GM12878 (cell line): Measurements from ENCODE around the gene HDAC9. TPM values are rescaled to one million over a fixed set of nuclear protein-coding genes. Genes with fewer than 3 reads are reported as not detected.

ENCODE experiments used
- CEBPB ChIP-seq, 2 experiments: fragments of 150-350 bp in 1 of 2; IDR thresholded peaks; 2 replicates each; pipeline ENCODE4 v1.6.1; 2012 to 2014; ENCODE audit warnings: low read depth in 2 of 2, low read length in 2 of 2, borderline replicate concordance in 1 of 2, inconsistent platforms in 1 of 2
- CREM ChIP-seq: IDR thresholded peaks from 2 replicates; pipeline ENCODE4 v1.6.1; 2014; ENCODE audit warnings: antibody characterized with exemption, low read depth
- EZH2 ChIP-seq: IDR thresholded peaks from 2 replicates; pipeline ENCODE4 v1.6.1; 2012; ENCODE audit warnings: low read depth, mild to moderate bottlenecking, control low read depth, inconsistent platforms, low read length, borderline replicate concordance; ENCODE audit not compliant: control insufficient read depth
- IKZF2 ChIP-seq, 2 experiments: fragments of 450-650 bp; IDR thresholded peaks; 2 replicates each; pipeline ENCODE4 v1.6.1; 2017; ENCODE audit warnings: mild to moderate bottlenecking in 2 of 2, moderate library complexity in 2 of 2
- IRF4 ChIP-seq: IDR thresholded peaks from 2 replicates; pipeline ENCODE4 v1.6.1; 2011; ENCODE audit warnings: low read depth, low read length
- MTA2 ChIP-seq: fragments of 450-650 bp; IDR thresholded peaks from 2 replicates; pipeline ENCODE4 v1.6.1; 2016; ENCODE audit warnings: low read depth, mild to moderate bottlenecking, moderate library complexity
- NFIC ChIP-seq: IDR thresholded peaks from 2 replicates; pipeline ENCODE4 v1.6.1; 2012; ENCODE audit warnings: low read depth, mild to moderate bottlenecking, inconsistent platforms, low read length, moderate library complexity
- PAX5 ChIP-seq: IDR thresholded peaks from 2 replicates; pipeline ENCODE4 v1.6.1; 2011; ENCODE audit warnings: low read depth, low read length, borderline replicate concordance
- SP1 ChIP-seq: IDR thresholded peaks from one replicate; pipeline ENCODE4 v1.6.1; 2011; ENCODE audit warnings: low read depth, low read length
- SRF ChIP-seq, 2 experiments: IDR thresholded peaks; 2 replicates each; pipeline ENCODE4 v1.6.1; 2011; ENCODE audit warnings: low read depth in 2 of 2, low read length in 2 of 2, mild to moderate bottlenecking in 1 of 2, moderate library complexity in 1 of 2
- ZNF384 ChIP-seq: IDR thresholded peaks from 2 replicates; pipeline ENCODE4 v1.6.1; 2012; ENCODE audit warnings: low read depth, mild to moderate bottlenecking, low read length, improper control_type of control experiment, borderline replicate concordance
- ZNF622 ChIP-seq: fragments of 450-650 bp; IDR thresholded peaks from 2 replicates; pipeline ENCODE4 v1.6.1; 2017; ENCODE audit warnings: mild to moderate bottlenecking, inconsistent platforms
- polyA plus RNA-seq, 11 experiments: library from polyadenylated mRNA; depleted of rRNA in 4 of 11; unstranded in 6 of 11; stranded (reverse) in 5 of 11; fragments of >200 nt; fragmentation: Nextera tagmentation in 4 of 11; fragmentation: Illumina TruSeq in 1 of 11; extraction: Ambion mirVana in 4 of 11; extraction: Trizol in 1 of 11; gene quantifications; 1 replicate in 1 of 11; 2 replicates in 10 of 11; pipeline versions ENCODE4 v1.2.1 to v1.2.3, GENCODE V29; 2011 to 2016; ENCODE audit warnings: inconsistent platforms in 2 of 11, missing spikeins in 2 of 11, low read depth in 1 of 11
- total RNA-seq, 4 experiments: library from RNA; depleted of rRNA in 3 of 4; stranded (reverse); fragments of >200 nt in 3 of 4; fragmentation: Illumina TruSeq in 1 of 4; extraction: Trizol in 1 of 4; gene quantifications; 2 replicates each; pipeline versions ENCODE4 v1.2.1 to v1.2.3, GENCODE V29; 2013 to 2021
- TF ChIP-seq, protein P1 (sequence below): fragments of 450-650 bp; IDR thresholded peaks from 2 replicates; pipeline ENCODE4 v1.6.1; 2016; ENCODE audit warnings: mild to moderate bottlenecking
- TF ChIP-seq, protein P2 (sequence below): fragments of 450-650 bp; IDR thresholded peaks from 2 replicates; pipeline ENCODE4 v1.6.1; 2014; ENCODE audit warnings: mild to moderate bottlenecking

Gene HDAC9
- total and polyA plus RNA-seq, 10 of the 15 experiments (the other 5 are each of a cell fraction or from before 2014, with no cell fraction given), result 0.73 to 12.8 (median 0.92) TPM

DNA sequence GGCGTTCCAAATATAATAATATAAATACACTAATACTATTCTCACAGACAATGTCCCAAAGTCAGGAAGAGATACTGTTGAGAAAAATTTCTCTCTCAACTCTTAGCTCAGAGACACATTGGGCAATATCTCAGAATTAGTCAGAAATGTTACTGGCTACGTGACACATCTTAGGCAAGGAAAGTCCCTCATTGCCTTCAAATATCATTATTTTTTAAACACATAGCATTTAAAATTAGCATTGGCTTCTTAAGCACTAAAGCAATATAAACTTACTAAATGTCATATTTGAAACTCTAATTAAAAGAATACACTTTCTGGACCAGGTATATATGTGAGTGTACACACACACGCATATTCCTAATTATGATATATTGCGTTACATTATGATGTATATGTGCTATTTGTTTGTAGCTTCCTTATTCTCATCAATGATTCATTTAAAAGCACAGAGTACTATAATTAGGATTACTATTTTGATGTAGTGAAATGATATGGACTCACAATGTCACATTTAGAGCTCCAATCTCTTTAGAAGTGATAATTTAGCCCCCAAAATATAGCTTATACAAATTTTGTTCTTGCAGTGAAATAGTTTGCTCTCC is 366.1 kb downstream of the HDAC9 start (continued):
- TF ChIP-seq PAX5 (no peak), IKZF2 (IDR thresholded peaks at IDR 0.05) (peak in 1 of 2 experiments; percentile 3; a peak in 1 of 4 replicates), MTA2 (peak; percentile 65), CEBPB (IDR thresholded peaks at IDR 0.05; ENCODE audit: borderline replicate concordance in 1 of 2, low read depth in 2 of 2, low read length in 2 of 2) (peak; percentile 67 to 79; a peak in 3 of 4 replicates), EZH2 (no peak), ZNF384 (no peak), CREM (0 out of 2 replicates have a peak, but pooled peaks have one; percentile 39), ZNF622 (no peak), NFIC (peak; percentile 54; the same call in 1 of the 2 replicates), SRF (IDR thresholded peaks at IDR 0.05; ENCODE audit: low read depth in 2 of 2, low read length in 2 of 2) (no peak), IRF4 (no peak; the same call in 1 of the 2 replicates), SP1 (no peak)
- TF ChIP-seq, protein P1, sequence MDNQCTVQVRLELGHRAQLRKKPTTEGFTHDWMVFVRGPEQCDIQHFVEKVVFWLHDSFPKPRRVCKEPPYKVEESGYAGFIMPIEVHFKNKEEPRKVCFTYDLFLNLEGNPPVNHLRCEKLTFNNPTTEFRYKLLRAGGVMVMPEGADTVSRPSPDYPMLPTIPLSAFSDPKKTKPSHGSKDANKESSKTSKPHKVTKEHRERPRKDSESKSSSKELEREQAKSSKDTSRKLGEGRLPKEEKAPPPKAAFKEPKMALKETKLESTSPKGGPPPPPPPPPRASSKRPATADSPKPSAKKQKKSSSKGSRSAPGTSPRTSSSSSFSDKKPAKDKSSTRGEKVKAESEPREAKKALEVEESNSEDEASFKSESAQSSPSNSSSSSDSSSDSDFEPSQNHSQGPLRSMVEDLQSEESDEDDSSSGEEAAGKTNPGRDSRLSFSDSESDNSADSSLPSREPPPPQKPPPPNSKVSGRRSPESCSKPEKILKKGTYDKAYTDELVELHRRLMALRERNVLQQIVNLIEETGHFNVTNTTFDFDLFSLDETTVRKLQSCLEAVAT, result 0 out of 2 replicates have a peak, but pooled peaks have one; percentile 53
- TF ChIP-seq, protein P2, sequence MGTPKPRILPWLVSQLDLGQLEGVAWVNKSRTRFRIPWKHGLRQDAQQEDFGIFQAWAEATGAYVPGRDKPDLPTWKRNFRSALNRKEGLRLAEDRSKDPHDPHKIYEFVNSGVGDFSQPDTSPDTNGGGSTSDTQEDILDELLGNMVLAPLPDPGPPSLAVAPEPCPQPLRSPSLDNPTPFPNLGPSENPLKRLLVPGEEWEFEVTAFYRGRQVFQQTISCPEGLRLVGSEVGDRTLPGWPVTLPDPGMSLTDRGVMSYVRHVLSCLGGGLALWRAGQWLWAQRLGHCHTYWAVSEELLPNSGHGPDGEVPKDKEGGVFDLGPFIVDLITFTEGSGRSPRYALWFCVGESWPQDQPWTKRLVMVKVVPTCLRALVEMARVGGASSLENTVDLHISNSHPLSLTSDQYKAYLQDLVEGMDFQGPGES, result no peak
